Neural progenitor cell (in vitro differentiated cells): ENCODE measurements around the gene GLI2. TPM values are rescaled to one million over a fixed set of nuclear protein-coding genes. Genes with fewer than 3 reads are reported as not detected.

Experiments
- DNase-seq: peaks from one replicate; pipeline ENCODE4 v3.0.0-alpha.2; 2016; ENCODE audit warnings: low spot score
- H2AFZ ChIP-seq: fragments of 200-600 bp; sonication (generic); replicated peaks from 2 replicates; pipeline ENCODE4 v1.6.1; 2016; ENCODE audit warnings: antibody characterized with exemption
- H3F3A ChIP-seq: fragments of 200-600 bp; sonication (generic); 2 replicates; pipeline ENCODE4 v1.6.1; 2016; ENCODE audit warnings: antibody characterized with exemption, low read depth
- H3K27ac ChIP-seq: fragments of 200-600 bp; sonication (generic); 2 replicates; pipeline ENCODE4 v1.5.1; 2016; ENCODE audit warnings: mild to moderate bottlenecking
- H3K27me3 ChIP-seq: fragments of 200-600 bp; sonication (generic); 2 replicates; pipeline ENCODE4 v1.6.1; 2016; ENCODE audit warnings: mild to moderate bottlenecking, moderate library complexity
- H3K36me3 ChIP-seq: fragments of 200-600 bp; sonication (generic); 2 replicates; pipeline ENCODE4 v1.5.1; 2016
- H3K4me1 ChIP-seq: fragments of 200-600 bp; sonication (generic); 2 replicates; pipeline ENCODE4 v1.6.1; 2016; ENCODE audit warnings: mixed run types
- H3K4me2 ChIP-seq: fragments of 200-600 bp; sonication (generic); 2 replicates; pipeline ENCODE4 v1.6.1; 2016
- H3K4me3 ChIP-seq: fragments of 200-600 bp; sonication (generic); 2 replicates; pipeline ENCODE4 v1.5.1; 2016
- H3K79me2 ChIP-seq: fragments of 200-600 bp; sonication (generic); 2 replicates; pipeline ENCODE4 v1.6.1; 2016; ENCODE audit warnings: low read depth
- H3K9ac ChIP-seq: fragments of 200-600 bp; sonication (generic); 2 replicates; pipeline ENCODE4 v1.6.1; 2016
- H3K9me3 ChIP-seq: fragments of 200-600 bp; sonication (generic); 2 replicates; pipeline ENCODE4 v1.5.1; 2016; ENCODE audit warnings: low read depth
- H4K20me1 ChIP-seq: fragments of 200-600 bp; sonication (generic); 2 replicates; pipeline ENCODE4 v1.6.1; 2016; ENCODE audit warnings: low read depth
- H3K27ac Mint-ChIP-seq: 3 replicates; pipeline ENCODE4 v1.8.0; 2021; ENCODE audit warnings: mixed read lengths
- H3K27me3 Mint-ChIP-seq: 2 replicates; pipeline ENCODE4 v1.8.0; 2022; ENCODE audit warnings: low read depth, mild to moderate bottlenecking, inconsistent platforms, moderate library complexity, mixed read lengths; ENCODE audit not compliant: insufficient read depth
- H3K36me3 Mint-ChIP-seq: 3 replicates; pipeline ENCODE4 v1.8.0; 2021; ENCODE audit warnings: mixed read lengths
- H3K4me1 Mint-ChIP-seq: 3 replicates; pipeline ENCODE4 v1.8.0; 2021; ENCODE audit warnings: mixed read lengths
- H3K4me3 Mint-ChIP-seq: 3 replicates; pipeline ENCODE4 v1.8.0; 2021; ENCODE audit warnings: mild to moderate bottlenecking, moderate library complexity, mixed read lengths
- H3K9me3 Mint-ChIP-seq: 3 replicates; pipeline ENCODE4 v1.8.0; 2020; ENCODE audit warnings: mixed read lengths
- EZH2 ChIP-seq: fragments of 200-600 bp; sonication (generic); IDR thresholded peaks from 2 replicates; pipeline ENCODE4 v1.6.1; 2017; ENCODE audit warnings: antibody characterized with exemption, mild to moderate bottlenecking, moderate library complexity
- EZH2phosphoT487 ChIP-seq: fragments of 200-600 bp; sonication (generic); IDR thresholded peaks from 2 replicates; pipeline ENCODE4 v1.6.1; 2017; ENCODE audit warnings: antibody characterized with exemption
- total RNA-seq: library from RNA; depleted of rRNA; stranded (reverse); fragments of >200 nt; gene quantifications from 2 replicates; pipeline ENCODE4 v1.2.3, GENCODE V29; 2015; ENCODE audit warnings: low replicate concordance
- TF ChIP-seq, protein P1 (sequence below): fragments of 200-600 bp; sonication (generic); IDR thresholded peaks from 2 replicates; pipeline ENCODE4 v1.5.1; 2017; ENCODE audit warnings: antibody characterized with exemption, mild to moderate bottlenecking

The GLI2 gene
- total RNA-seq, 1 donor from 2014 or later, result 9.4 TPM

DNA sequence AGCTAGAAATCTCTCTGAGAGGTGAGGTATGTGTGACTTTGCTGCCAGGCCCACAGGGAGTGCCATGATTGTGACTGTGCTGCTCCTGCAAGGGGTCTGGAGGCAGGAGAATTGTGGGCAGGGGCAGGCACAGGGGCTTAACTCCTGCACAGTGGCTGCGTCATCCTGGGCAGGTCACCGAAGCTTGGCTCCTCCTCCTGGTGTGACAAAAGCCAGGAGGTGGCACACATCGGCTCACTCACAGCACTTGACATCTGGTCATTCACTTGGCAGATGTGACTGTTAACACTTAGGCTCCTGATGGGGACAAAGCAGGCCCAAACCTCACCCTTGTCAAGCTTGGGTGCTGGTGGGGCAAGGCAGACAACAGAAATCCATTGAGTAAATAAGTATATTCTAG, 36.4 kb upstream of the GLI2 start:
- TF ChIP-seq EZH2 (no peak), EZH2phosphoT487 (no peak)
- TF ChIP-seq, protein P1, sequence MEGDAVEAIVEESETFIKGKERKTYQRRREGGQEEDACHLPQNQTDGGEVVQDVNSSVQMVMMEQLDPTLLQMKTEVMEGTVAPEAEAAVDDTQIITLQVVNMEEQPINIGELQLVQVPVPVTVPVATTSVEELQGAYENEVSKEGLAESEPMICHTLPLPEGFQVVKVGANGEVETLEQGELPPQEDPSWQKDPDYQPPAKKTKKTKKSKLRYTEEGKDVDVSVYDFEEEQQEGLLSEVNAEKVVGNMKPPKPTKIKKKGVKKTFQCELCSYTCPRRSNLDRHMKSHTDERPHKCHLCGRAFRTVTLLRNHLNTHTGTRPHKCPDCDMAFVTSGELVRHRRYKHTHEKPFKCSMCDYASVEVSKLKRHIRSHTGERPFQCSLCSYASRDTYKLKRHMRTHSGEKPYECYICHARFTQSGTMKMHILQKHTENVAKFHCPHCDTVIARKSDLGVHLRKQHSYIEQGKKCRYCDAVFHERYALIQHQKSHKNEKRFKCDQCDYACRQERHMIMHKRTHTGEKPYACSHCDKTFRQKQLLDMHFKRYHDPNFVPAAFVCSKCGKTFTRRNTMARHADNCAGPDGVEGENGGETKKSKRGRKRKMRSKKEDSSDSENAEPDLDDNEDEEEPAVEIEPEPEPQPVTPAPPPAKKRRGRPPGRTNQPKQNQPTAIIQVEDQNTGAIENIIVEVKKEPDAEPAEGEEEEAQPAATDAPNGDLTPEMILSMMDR, result no peak
- no peak overlapping the region for H3K27ac ChIP-seq
- Mint-ChIP-seq H3K36me3 (no peaks in the 10 kb centered on the region), H3K4me1 (peaks cover 25% of the 10 kb centered on the region), H3K9me3 (no peaks in the 10 kb centered on the region), H3K27ac (no peak overlapping the region), H3K27me3 (peaks cover 2% of the 10 kb centered on the region), H3K4me3 (no peak overlapping the region)
- no peaks in the 10 kb centered on the region for H3K79me2 ChIP-seq
- no peak overlapping the region for H2AFZ ChIP-seq
- H3K27me3 ChIP-seq, result peaks cover 23% of the 10 kb centered on the region
- no peak overlapping the region for H3K4me3 ChIP-seq
- H3K4me1 ChIP-seq, result no peaks in the 10 kb centered on the region
- no peaks in the 10 kb centered on the region for H3F3A ChIP-seq
- no peak overlapping the region for H3K4me2 ChIP-seq
- no peaks in the 10 kb centered on the region for H4K20me1 ChIP-seq
- peak; percentile 22 for DNase-seq
- H3K36me3 ChIP-seq, result no peaks in the 10 kb centered on the region
- H3K9ac ChIP-seq, result no peak overlapping the region
- no peaks in the 10 kb centered on the region for H3K9me3 ChIP-seq

- Histone ChIP-seq H3K9me3 (no peaks in the 10 kb centered on the region), H3F3A (no peaks in the 10 kb centered on the region), H3K27me3 (peaks cover 11% of the 10 kb centered on the region), H3K9ac (no peak overlapping the region), H4K20me1 (no peaks in the 10 kb centered on the region), H3K79me2 (no peaks in the 10 kb centered on the region), H2AFZ (no peak overlapping the region), H3K36me3 (no peaks in the 10 kb centered on the region), H3K4me2 (no peak overlapping the region), H3K4me1 (no peaks in the 10 kb centered on the region), H3K4me3 (no peak overlapping the region), H3K27ac (no peak overlapping the region)
- Mint-ChIP-seq H3K27ac (no peak overlapping the region), H3K27me3 (peaks cover 4% of the 10 kb centered on the region), H3K36me3 (no peaks in the 10 kb centered on the region), H3K9me3 (no peaks in the 10 kb centered on the region), H3K4me1 (peaks cover 22% of the 10 kb centered on the region), H3K4me3 (no peak overlapping the region)
- DNase-seq, result no peak
- TF ChIP-seq EZH2phosphoT487 (no peak), EZH2 (no peak)
- TF ChIP-seq, protein P1, result no peak
These were observed 35.0 kb upstream of the GLI2 start for GRCh38 chr2:120700659-120701058.

DNA sequence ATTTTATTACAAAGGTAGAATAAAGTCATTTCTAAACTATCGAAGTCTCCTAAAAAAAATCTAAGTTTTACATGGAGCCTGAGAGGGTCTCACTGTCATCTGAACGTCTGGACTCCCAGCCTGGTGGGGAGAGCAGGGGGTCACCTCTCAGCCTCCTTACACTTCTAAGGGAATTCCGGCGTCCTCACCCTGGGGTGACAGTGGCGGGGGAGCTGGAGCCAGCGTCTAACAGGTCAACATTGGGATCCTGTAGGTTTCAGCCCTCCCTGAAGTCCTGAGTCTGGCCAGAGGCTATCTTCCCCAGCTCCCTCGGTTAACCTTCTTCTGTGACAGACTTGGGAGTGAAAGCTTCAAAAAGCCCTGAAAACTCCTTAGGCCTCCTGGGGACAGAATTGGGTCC, 34.6 kb upstream of the GLI2 start:
- H3K27me3 Mint-ChIP-seq, result peaks cover 4% of the 10 kb centered on the region
- H2AFZ ChIP-seq, result no peak overlapping the region
- H3K4me1 Mint-ChIP-seq, result peaks cover 20% of the 10 kb centered on the region
- no peaks in the 10 kb centered on the region for H3K36me3 ChIP-seq
- H3K79me2 ChIP-seq, result no peaks in the 10 kb centered on the region
- peaks cover 13% of the 10 kb centered on the region for H3K27me3 ChIP-seq
- no peak overlapping the region for H3K4me3 ChIP-seq
- H3K36me3 Mint-ChIP-seq, result no peaks in the 10 kb centered on the region
- no peak overlapping the region for H3K27ac Mint-ChIP-seq
- H4K20me1 ChIP-seq, result no peaks in the 10 kb centered on the region
- no peaks in the 10 kb centered on the region for H3K4me1 ChIP-seq
- no peaks in the 10 kb centered on the region for H3F3A ChIP-seq
- DNase-seq, result no peak
- H3K9me3 ChIP-seq, result no peaks in the 10 kb centered on the region
- no peaks in the 10 kb centered on the region for H3K9me3 Mint-ChIP-seq
- no peak overlapping the region for H3K27ac ChIP-seq
- no peak overlapping the region for H3K4me3 Mint-ChIP-seq
- no peak for TF ChIP-seq EZH2phosphoT487
- TF ChIP-seq EZH2, result no peak
- TF ChIP-seq, protein P1, result no peak
- H3K9ac ChIP-seq, result no peak overlapping the region
- H3K4me2 ChIP-seq, result no peak overlapping the region

- Histone ChIP-seq H3K9me3 (no peaks in the 10 kb centered on the region), H3K36me3 (no peaks in the 10 kb centered on the region), H3K27ac (no peak overlapping the region), H3K79me2 (no peaks in the 10 kb centered on the region), H3K4me1 (no peaks in the 10 kb centered on the region), H3K9ac (no peak overlapping the region), H3K4me3 (no peak overlapping the region), H3K27me3 (peaks cover 13% of the 10 kb centered on the region), H3F3A (no peaks in the 10 kb centered on the region), H3K4me2 (no peak overlapping the region), H2AFZ (no peak overlapping the region), H4K20me1 (no peaks in the 10 kb centered on the region)
- no peak overlapping the region for H3K27ac Mint-ChIP-seq
- H3K9me3 Mint-ChIP-seq, result no peaks in the 10 kb centered on the region
- H3K36me3 Mint-ChIP-seq, result no peaks in the 10 kb centered on the region
- peaks cover 20% of the 10 kb centered on the region for H3K4me1 Mint-ChIP-seq
- TF ChIP-seq, protein P1, result no peak
- TF ChIP-seq EZH2phosphoT487 (no peak), EZH2 (no peak)
- H3K27me3 Mint-ChIP-seq, result peaks cover 4% of the 10 kb centered on the region
- no peak for DNase-seq
- no peak overlapping the region for H3K4me3 Mint-ChIP-seq
These were observed 34.2 kb upstream of the GLI2 start for GRCh38 chr2:120701499-120701898.
